GM12891 (cell line): ENCODE measurements around the gene ZEB2.

ENCODE experiments used
- DNase-seq: peaks from one replicate; pipeline ENCODE4 v3.0.0; 2011; ENCODE audit warnings: low spot score; ENCODE audit not compliant: insufficient read length
- FAIRE-seq: peaks from 2 replicates; lab custom pipeline; 2011; peaks lifted over from hg19 to GRCh38; lab: Jason Lieb, UNC
- PAX5 ChIP-seq: IDR thresholded peaks from 2 replicates; pipeline ENCODE4 v1.6.1; 2011; ENCODE audit warnings: low read length, moderate library complexity, mild to moderate bottlenecking; ENCODE audit not compliant: insufficient read depth, severe bottlenecking
- POLR2A ChIP-seq: IDR thresholded peaks from 2 replicates; pipeline ENCODE4 v1.6.1; 2011; ENCODE audit warnings: low read depth, low read length, control low read depth
- POLR2AphosphoS5 ChIP-seq: IDR thresholded peaks from 2 replicates; pipeline ENCODE4 v1.6.1; 2011; ENCODE audit warnings: low read depth, low read length, control low read depth
- POU2F2 ChIP-seq: IDR thresholded peaks from 2 replicates; pipeline ENCODE4 v1.6.1; 2011; ENCODE audit warnings: low read depth, mild to moderate bottlenecking, control low read depth, low read length, moderate library complexity
- SPI1 ChIP-seq: IDR thresholded peaks from 2 replicates; pipeline ENCODE4 v1.6.1; 2011; ENCODE audit warnings: low read depth, low read length, control low read depth
- TAF1 ChIP-seq: IDR thresholded peaks from 2 replicates; pipeline ENCODE4 v1.6.1; 2011; ENCODE audit warnings: low read depth, low read length, control low read depth

Gene ZEB2

GRCh38 chr2:144515099-144515695 is 4.7 kb downstream of the ZEB2 start:
- TF ChIP-seq POLR2AphosphoS5 (no peak), POU2F2 (no peak), SPI1 (no peak), PAX5 (no peak), TAF1 (no peak), POLR2A (no peak)
- no peak for FAIRE-seq
- no peak for DNase-seq

- DNase-seq, result no peak
- no peak for FAIRE-seq
- TF ChIP-seq POU2F2, result no peak
- TF ChIP-seq POLR2AphosphoS5, result no peak
- TF ChIP-seq PAX5, result no peak
- TF ChIP-seq TAF1, result no peak
- TF ChIP-seq POLR2A, result no peak
- TF ChIP-seq SPI1, result no peak
These were observed 5.3 kb downstream of the ZEB2 start for GRCh38 chr2:144514616-144515091.

GRCh38 chr2:144513388-144514101 is 6.4 kb downstream of the ZEB2 start:
- no peak for TF ChIP-seq PAX5
- TF ChIP-seq POLR2A, result no peak
- TF ChIP-seq POLR2AphosphoS5, result no peak
- no peak for TF ChIP-seq TAF1
- no peak for TF ChIP-seq POU2F2
- TF ChIP-seq SPI1, result no peak
- FAIRE-seq (no peak), DNase-seq (no peak)

DNA sequence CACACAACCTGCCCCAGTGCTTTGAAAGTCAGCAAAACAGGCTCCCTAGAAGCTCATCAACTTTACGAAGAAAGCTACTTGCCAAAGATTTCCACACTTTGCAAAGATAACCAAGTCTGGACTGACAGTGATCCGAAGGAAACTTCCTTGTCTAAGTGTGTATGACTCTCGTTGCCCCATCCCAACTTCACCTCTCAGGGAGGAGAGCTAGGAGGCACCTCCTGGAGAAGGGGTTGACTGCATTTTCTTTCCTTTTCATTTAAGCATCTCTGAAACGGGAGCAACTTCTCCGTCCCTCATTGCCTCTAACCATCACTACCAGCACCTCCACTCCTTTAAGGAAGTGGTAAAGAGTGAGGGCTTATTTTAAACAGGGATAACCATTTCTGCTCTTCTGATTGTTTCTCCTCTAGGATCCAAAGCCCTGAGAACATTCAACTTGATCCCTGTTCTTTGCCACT is 7.0 kb downstream of the ZEB2 start:
- DNase-seq, result no peak
- no peak for FAIRE-seq
- no peak for TF ChIP-seq SPI1
- no peak for TF ChIP-seq PAX5
- TF ChIP-seq TAF1, result no peak
- TF ChIP-seq POLR2A, result no peak
- TF ChIP-seq POLR2AphosphoS5, result no peak
- TF ChIP-seq POU2F2, result no peak

GRCh38 chr2:144512470-144512869 is 7.4 kb downstream of the ZEB2 start:
- FAIRE-seq (no peak), DNase-seq (no peak)
- TF ChIP-seq POLR2AphosphoS5, result no peak
- TF ChIP-seq POU2F2, result no peak
- no peak for TF ChIP-seq TAF1
- TF ChIP-seq SPI1, result no peak
- no peak for TF ChIP-seq POLR2A
- no peak for TF ChIP-seq PAX5

GRCh38 chr2:144511937-144512336 is 8.0 kb downstream of the ZEB2 start:
- DNase-seq, result no peak
- TF ChIP-seq SPI1 (no peak), TAF1 (no peak), POU2F2 (no peak), POLR2AphosphoS5 (no peak), PAX5 (no peak), POLR2A (no peak)
- FAIRE-seq, result no peak

DNA sequence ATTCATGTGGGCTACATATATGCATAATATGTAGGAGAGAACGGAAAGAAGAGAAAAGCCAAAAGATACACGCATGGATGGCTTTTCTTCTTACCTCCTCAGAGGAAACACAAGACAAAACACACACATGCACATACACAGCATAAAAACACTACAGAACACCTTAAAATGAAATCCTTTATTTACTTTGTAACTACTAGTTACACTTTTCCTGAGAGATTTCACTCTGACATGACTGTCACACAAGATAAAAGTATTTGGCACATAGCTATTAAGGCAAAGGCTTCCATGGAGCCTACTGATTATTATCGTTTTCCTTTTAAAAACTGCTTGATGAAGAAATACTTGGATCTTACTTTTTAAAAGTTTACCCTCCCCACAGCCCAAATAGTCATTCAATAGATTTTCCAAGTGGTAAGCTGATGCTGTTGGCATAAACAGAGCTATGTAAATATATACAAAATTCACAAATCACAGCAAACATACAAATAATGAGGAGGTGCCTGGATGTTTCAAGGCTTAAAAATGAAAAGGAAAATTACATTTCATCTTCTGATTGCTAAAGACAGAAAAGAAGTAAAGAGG is 8.6 kb downstream of the ZEB2 start:
- DNase-seq, result no peak
- no peak for FAIRE-seq
- no peak for TF ChIP-seq POU2F2
- no peak for TF ChIP-seq POLR2A
- TF ChIP-seq TAF1, result no peak
- TF ChIP-seq POLR2AphosphoS5, result no peak
- TF ChIP-seq PAX5, result no peak
- no peak for TF ChIP-seq SPI1

- peak; percentile 34; the same call in 1 of the 2 replicates for TF ChIP-seq POU2F2
- TF ChIP-seq POLR2AphosphoS5, result no peak
- TF ChIP-seq SPI1, result no peak
- TF ChIP-seq TAF1, result no peak
- no peak for FAIRE-seq
- DNase-seq, result no peak
These were observed 9.5 kb downstream of the ZEB2 start for GRCh38 chr2:144510294-144510991.
